GM12873 (cell line): ENCODE results near the gene STX19.

Experiments used
- TF ChIP-seq, protein P1 (sequence below): IDR thresholded peaks from 2 replicates; pipeline ENCODE4 v1.5.1; 2012; ENCODE audit warnings: low read depth, mild to moderate bottlenecking, moderate library complexity, low read length, control low read depth; ENCODE audit not compliant: insufficient read depth; ENCODE audit errors: missing control alignments

Gene STX19

DNA sequence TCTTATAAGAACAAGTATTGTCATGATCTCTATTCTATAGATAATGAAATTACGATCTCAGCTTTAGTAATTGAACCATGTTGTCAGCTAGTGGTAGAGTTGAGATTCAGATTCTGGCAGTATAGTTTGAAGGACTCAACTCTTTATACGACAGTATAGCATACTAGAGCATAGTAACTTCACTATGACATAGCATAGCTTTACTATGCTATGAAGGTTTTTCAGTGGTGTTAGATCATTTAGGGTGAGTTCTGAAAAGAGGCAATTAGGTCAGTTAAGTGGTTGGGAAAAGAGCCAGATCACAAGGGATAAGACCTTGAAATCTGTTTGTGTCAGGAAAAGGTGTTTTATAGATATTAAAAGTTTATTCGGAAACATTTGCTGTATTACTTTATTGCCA is 8.1 kb downstream of the STX19 start:
- TF ChIP-seq, protein P1, sequence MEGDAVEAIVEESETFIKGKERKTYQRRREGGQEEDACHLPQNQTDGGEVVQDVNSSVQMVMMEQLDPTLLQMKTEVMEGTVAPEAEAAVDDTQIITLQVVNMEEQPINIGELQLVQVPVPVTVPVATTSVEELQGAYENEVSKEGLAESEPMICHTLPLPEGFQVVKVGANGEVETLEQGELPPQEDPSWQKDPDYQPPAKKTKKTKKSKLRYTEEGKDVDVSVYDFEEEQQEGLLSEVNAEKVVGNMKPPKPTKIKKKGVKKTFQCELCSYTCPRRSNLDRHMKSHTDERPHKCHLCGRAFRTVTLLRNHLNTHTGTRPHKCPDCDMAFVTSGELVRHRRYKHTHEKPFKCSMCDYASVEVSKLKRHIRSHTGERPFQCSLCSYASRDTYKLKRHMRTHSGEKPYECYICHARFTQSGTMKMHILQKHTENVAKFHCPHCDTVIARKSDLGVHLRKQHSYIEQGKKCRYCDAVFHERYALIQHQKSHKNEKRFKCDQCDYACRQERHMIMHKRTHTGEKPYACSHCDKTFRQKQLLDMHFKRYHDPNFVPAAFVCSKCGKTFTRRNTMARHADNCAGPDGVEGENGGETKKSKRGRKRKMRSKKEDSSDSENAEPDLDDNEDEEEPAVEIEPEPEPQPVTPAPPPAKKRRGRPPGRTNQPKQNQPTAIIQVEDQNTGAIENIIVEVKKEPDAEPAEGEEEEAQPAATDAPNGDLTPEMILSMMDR: no peak

DNA sequence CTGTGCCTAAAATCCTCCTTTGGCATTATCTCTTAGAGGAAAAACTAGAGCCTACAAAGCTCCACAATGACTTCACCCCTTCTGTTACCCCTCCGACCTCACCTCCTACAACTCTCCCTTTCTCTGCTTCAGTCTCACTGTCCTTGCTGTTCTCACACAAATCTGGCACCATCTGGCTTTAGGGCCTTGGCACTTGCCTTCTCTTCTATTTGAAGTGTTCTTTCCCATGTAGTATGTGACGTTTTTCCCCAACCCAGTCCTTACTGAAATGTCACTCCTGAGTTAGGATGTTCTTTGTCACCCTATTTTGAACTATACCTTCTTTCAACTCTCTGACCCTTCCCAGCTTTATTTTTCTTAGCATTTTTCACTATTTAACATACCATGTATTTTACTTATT is 8.7 kb downstream of the STX19 start:
- TF ChIP-seq, protein P1: no peak

DNA sequence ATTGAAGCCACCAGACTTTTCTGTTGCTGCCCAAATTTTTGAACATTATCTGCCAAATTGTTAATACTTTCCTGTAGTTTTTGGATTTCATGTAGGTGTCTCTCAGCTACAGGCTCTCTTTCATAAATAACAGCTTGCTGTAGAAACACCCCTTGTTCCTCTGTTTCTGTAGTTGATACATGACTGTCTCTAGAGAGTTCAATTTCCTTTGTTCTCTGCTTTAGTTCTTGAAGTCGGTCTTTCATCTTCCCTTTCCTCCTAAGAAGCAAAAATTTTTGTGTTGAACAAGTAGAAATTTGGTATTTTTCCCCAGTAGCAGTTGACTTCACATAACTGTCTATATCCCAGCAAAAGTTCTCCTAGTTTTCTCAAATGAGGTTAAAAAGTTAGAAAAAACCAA is 13.4 kb downstream of the STX19 start:
- TF ChIP-seq, protein P1: no peak

DNA sequence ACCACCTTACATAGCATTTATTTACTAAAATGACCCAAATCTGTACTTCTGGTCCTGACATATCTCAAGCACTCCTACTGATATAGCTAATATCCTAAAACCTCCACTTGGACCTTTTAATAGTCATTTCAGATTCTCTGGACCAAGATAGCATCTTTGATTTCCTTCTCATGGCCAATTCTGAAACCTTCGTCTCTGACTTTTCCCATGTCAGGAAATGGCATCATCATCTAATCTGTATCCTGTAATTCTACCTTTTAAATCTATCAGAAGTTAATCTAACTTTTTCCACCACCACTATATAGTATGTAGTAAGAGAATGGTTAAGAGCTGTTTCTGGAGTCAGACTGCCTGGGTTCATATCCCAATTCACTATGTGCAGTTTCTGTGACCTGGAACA is 16.2 kb downstream of the STX19 start:
- TF ChIP-seq, protein P1: no peak

DNA sequence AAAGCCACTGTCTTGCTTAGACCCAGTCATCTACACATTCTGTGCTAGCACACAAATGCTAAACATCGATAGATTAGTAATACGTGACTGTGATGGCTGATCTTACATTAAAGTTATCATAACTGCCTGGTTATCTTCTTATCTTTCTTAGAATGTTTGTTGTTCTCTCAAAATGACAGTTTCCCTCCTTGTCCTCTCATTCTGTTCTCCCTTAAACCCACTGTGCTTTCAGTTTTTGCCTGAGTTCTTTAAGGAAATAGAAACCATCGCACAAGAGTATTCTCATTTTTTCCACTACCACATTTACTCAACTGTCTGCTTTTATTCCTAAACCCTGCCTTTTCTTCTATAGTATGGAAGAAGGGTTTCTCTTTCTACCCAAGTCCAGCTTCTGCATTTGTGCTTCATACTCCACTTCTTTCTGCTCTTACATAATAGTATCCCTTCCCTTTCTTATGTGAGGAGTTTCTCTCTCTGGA is 17.1 kb downstream of the STX19 start:
- TF ChIP-seq, protein P1: no peak

DNA sequence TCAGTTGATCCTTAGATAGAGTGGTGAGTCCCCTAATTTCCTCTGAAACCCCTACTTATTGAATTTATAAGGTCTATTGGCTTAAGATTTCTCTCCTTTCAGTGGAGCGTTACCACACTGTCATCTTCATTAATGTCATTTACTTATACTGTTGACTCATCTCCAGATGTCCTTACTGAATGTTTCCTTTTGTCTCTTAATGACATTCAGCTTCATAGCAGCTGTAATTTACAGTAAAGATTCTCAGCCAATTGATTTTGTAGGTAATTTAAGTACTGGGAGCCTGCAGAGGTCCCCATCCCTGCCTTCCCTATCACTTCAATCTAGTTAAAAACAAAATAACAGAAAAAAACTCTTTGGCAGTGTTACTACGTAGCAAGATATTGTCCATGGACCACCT is 18.8 kb downstream of the STX19 start:
- TF ChIP-seq, protein P1: no peak

DNA sequence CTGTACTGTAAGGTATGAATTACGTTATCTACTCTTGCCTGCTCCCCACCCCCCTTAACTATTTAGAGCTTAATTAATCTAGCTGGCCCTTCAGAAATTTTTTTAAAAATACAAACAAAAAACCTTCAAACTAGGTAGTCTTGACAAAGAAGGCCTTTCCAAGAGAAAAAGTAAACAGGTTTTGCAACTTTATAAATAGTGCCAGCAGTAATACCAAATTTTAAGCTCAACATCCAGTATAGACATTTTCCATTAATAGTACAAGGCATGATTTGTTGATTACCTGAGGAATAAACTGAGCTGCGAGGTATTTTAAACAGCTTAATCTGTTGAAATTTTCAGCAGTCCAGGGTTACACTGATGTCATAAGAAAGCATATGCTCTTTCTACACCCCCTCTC is 20.1 kb downstream of the STX19 start:
- TF ChIP-seq, protein P1: no peak
